GM19328 (cell line): ENCODE results near the gene PCYOX1L.
A peak's percentile ranks its signal among the peaks of the same experiment; 100 is the strongest.

Source experiments
- ATAC-seq: cut with Tn5 transposase; IDR thresholded peaks from one replicate; pipeline ENCODE4 v1.9.1; 2021; ENCODE audit warnings: mild to moderate bottlenecking, moderate library complexity; ENCODE audit not compliant: unreplicated experiment

Gene PCYOX1L

GRCh38 chr5:149357370-149358293 is at the start of gene PCYOX1L:
Gene PCYOX1L, plus strand, starts transcription at chr5:149358046. Its CDS starts 23 bp downstream, at chr5:149358069.
- peak; percentile 100 for ATAC-seq

GRCh38 chr5:149309354-149309753 is 48.5 kb upstream of the PCYOX1L start:
- ATAC-seq = no peak

- ATAC-seq = no peak
Measured at GRCh38 chr5:149310488-149310887, 47.4 kb upstream of the PCYOX1L start.

- no peak for ATAC-seq
Measured at GRCh38 chr5:149310947-149311658, 46.7 kb upstream of the PCYOX1L start.

- no peak for ATAC-seq
Measured at GRCh38 chr5:149313151-149313841, 44.5 kb upstream of the PCYOX1L start.

GRCh38 chr5:149314571-149315111 is 43.2 kb upstream of the PCYOX1L start:
- no peak for ATAC-seq

GRCh38 chr5:149315753-149316152 is 42.1 kb upstream of the PCYOX1L start:
- ATAC-seq = no peak

GRCh38 chr5:149317281-149318048 is 40.4 kb upstream of the PCYOX1L start:
- peak; percentile 62 for ATAC-seq

- ATAC-seq = no peak
Measured at GRCh38 chr5:149319174-149319573, 38.7 kb upstream of the PCYOX1L start.

- no peak for ATAC-seq
Measured at GRCh38 chr5:149320791-149321330, 37.0 kb upstream of the PCYOX1L start.

GRCh38 chr5:149322518-149322917 is 35.3 kb upstream of the PCYOX1L start:
- ATAC-seq = no peak

GRCh38 chr5:149323210-149323609 is 34.6 kb upstream of the PCYOX1L start:
- no peak for ATAC-seq

- ATAC-seq = no peak
Measured at GRCh38 chr5:149323621-149324205, 34.1 kb upstream of the PCYOX1L start.

- ATAC-seq = no peak
Measured at GRCh38 chr5:149324641-149325040, 33.2 kb upstream of the PCYOX1L start.

GRCh38 chr5:149325166-149325735 is 32.6 kb upstream of the PCYOX1L start:
- no peak for ATAC-seq

GRCh38 chr5:149325894-149326293 is 32.0 kb upstream of the PCYOX1L start:
- no peak for ATAC-seq

- no peak for ATAC-seq
Measured at GRCh38 chr5:149326611-149327010, 31.2 kb upstream of the PCYOX1L start.

GRCh38 chr5:149328177-149328576 is 29.7 kb upstream of the PCYOX1L start:
- ATAC-seq = no peak

GRCh38 chr5:149333711-149334443 is 24.0 kb upstream of the PCYOX1L start:
- no peak for ATAC-seq
